PFSK-1 (cell line): ENCODE measurements around the gene LAMP1.

ENCODE experiments used
- FOXP2 ChIP-seq: optimal IDR thresholded peaks from 2 replicates; pipeline ENCODE3; 2011; ENCODE audit warnings: borderline replicate concordance, control low read depth, inconsistent platforms; ENCODE audit not compliant: insufficient read depth; ENCODE audit errors: extremely low read length, extremely low read depth
- POLR2AphosphoS5 ChIP-seq: IDR thresholded peaks from 2 replicates; pipeline ENCODE4 v1.6.1; 2012; ENCODE audit warnings: low read depth, mild to moderate bottlenecking, control low read depth, low read length, moderate library complexity
- REST ChIP-seq, 2 experiments: IDR thresholded peaks; 2 replicates each; pipeline versions ENCODE4 v1.6.1 to v1.8.0; 2011 to 2012; ENCODE audit warnings: low read depth in 2 of 2, low read length in 2 of 2, control low read depth in 1 of 2, inconsistent platforms in 1 of 2, mild to moderate bottlenecking in 1 of 2, moderate library complexity in 1 of 2; ENCODE audit not compliant: insufficient read depth in 1 of 2
- SIN3A ChIP-seq: IDR thresholded peaks from 2 replicates; pipeline ENCODE4 v1.6.1; 2012; ENCODE audit warnings: mild to moderate bottlenecking, low read length, moderate library complexity, borderline replicate concordance; ENCODE audit not compliant: insufficient read depth
- TAF1 ChIP-seq: IDR thresholded peaks from 2 replicates; pipeline ENCODE4 v1.6.1; 2012; ENCODE audit warnings: low read length, control low read depth, borderline replicate concordance; ENCODE audit not compliant: insufficient read depth

The LAMP1 gene

GRCh38 chr13:113349050-113349449 lies 52.0 kb downstream of the LAMP1 start:
- TF ChIP-seq POLR2AphosphoS5: no peak
- no peak for TF ChIP-seq TAF1
- no peak for TF ChIP-seq FOXP2
- no peak for TF ChIP-seq REST (IDR thresholded peaks at IDR 0.05; ENCODE audit: insufficient read depth in 1 of 2, low read depth in 2 of 2, low read length in 2 of 2)
- TF ChIP-seq SIN3A: no peak

- TF ChIP-seq TAF1 (no peak), POLR2AphosphoS5 (no peak), FOXP2 (no peak), SIN3A (no peak), REST (IDR thresholded peaks at IDR 0.05; ENCODE audit: insufficient read depth in 1 of 2, low read depth in 2 of 2, low read length in 2 of 2) (no peak)
These were observed 52.5 kb downstream of the LAMP1 start for GRCh38 chr13:113349491-113349890.

GRCh38 chr13:113350065-113350937 lies 53.3 kb downstream of the LAMP1 start:
- no peak for TF ChIP-seq POLR2AphosphoS5

- no peak for TF ChIP-seq REST (IDR thresholded peaks at IDR 0.05; ENCODE audit: insufficient read depth in 1 of 2, low read depth in 2 of 2, low read length in 2 of 2)
- no peak for TF ChIP-seq FOXP2
- TF ChIP-seq POLR2AphosphoS5: no peak
- TF ChIP-seq SIN3A: no peak
- no peak for TF ChIP-seq TAF1
These were observed 53.9 kb downstream of the LAMP1 start for GRCh38 chr13:113350938-113351335.

- no peak for TF ChIP-seq SIN3A
- no peak for TF ChIP-seq POLR2AphosphoS5
- TF ChIP-seq TAF1: no peak
- no peak for TF ChIP-seq FOXP2
- no peak for TF ChIP-seq REST (IDR thresholded peaks at IDR 0.05; ENCODE audit: insufficient read depth in 1 of 2, low read depth in 2 of 2, low read length in 2 of 2)
These were observed 54.5 kb downstream of the LAMP1 start for GRCh38 chr13:113351514-113352026.
